HepG2 (cell line): ENCODE results near the gene MREG. TPM values are rescaled to one million over a fixed set of nuclear protein-coding genes. Genes with fewer than 3 reads are reported as not detected.
A peak's percentile ranks its signal among the peaks of the same experiment; 100 is the strongest.

ENCODE experiments used
- FOXC1 ChIP-seq: sonication (generic); formaldehyde crosslinking; IDR thresholded peaks from 2 replicates; pipeline ENCODE4 v1.8.0; 2022; ENCODE audit warnings: mild to moderate bottlenecking, missing genetic modification reagents, borderline replicate concordance
- HDAC1 ChIP-seq: sonication (generic); formaldehyde crosslinking; IDR thresholded peaks from 2 replicates; pipeline ENCODE4 v1.5.1; 2020; ENCODE audit warnings: mild to moderate bottlenecking, missing genetic modification reagents
- KDM1A ChIP-seq: IDR thresholded peaks from 2 replicates; pipeline ENCODE4 v1.6.1; 2016; ENCODE audit warnings: missing compliant biosample characterization
- KLF16 ChIP-seq, 2 experiments: sonication (generic) in 1 of 2; formaldehyde crosslinking in 1 of 2; IDR thresholded peaks; 2 replicates each; pipeline versions ENCODE4 v1.6.1 to v1.8.0; 2016 to 2023; ENCODE audit warnings: missing genetic modification reagents in 2 of 2, missing compliant biosample characterization in 1 of 2
- MAF1 ChIP-seq: sonication (generic); formaldehyde crosslinking; IDR thresholded peaks from 2 replicates; pipeline ENCODE4 v1.5.0; 2020; ENCODE audit warnings: missing genetic modification reagents, borderline replicate concordance
- NCOA2 ChIP-seq: sonication (generic); formaldehyde crosslinking; IDR thresholded peaks from 2 replicates; pipeline ENCODE4 v1.8.0; 2022; ENCODE audit warnings: inconsistent platforms
- NFYC ChIP-seq: IDR thresholded peaks from 2 replicates; pipeline ENCODE4 v1.6.1; 2016; ENCODE audit warnings: missing genetic modification reagents, missing compliant biosample characterization
- TBL1XR1 ChIP-seq: fragments of 150-350 bp; IDR thresholded peaks from 2 replicates; pipeline ENCODE4 v1.6.1; 2014; ENCODE audit warnings: borderline replicate concordance, low read length; ENCODE audit not compliant: partially characterized antibody
- TOE1 ChIP-seq: sonication (generic); formaldehyde crosslinking; IDR thresholded peaks from 2 replicates; pipeline ENCODE4 v1.4.0; 2020; ENCODE audit warnings: mild to moderate bottlenecking, missing genetic modification reagents
- ZBTB3 ChIP-seq: sonication (generic); formaldehyde crosslinking; IDR thresholded peaks from 2 replicates; pipeline ENCODE4 v1.4.0; 2020; ENCODE audit warnings: low read depth, mild to moderate bottlenecking, moderate library complexity, missing genetic modification reagents, borderline replicate concordance
- ZNF672 ChIP-seq: sonication (generic); formaldehyde crosslinking; IDR thresholded peaks from 2 replicates; pipeline ENCODE4 v1.8.1; 2022; ENCODE audit warnings: missing genetic modification reagents
- ZSCAN31 ChIP-seq: sonication (generic); formaldehyde crosslinking; IDR thresholded peaks from 2 replicates; pipeline ENCODE4 v1.5.0; 2020; ENCODE audit warnings: low read depth, mild to moderate bottlenecking, missing genetic modification reagents
- polyA plus RNA-seq, 8 experiments: library from polyadenylated mRNA; depleted of rRNA in 3 of 8; stranded (reverse) in 7 of 8; unstranded in 1 of 8; fragments of >200 nt; fragmentation: Illumina TruSeq in 4 of 8; extraction: Trizol in 4 of 8; gene quantifications; 2 replicates each; pipeline versions ENCODE4 v1.2.1 to v1.2.3, GENCODE V29; 2011 to 2016; ENCODE audit warnings: low read depth in 4 of 8, missing spikeins in 1 of 8, mixed read lengths in 1 of 8; ENCODE audit not compliant: insufficient read depth in 1 of 8
- total RNA-seq, 5 experiments: library from RNA; depleted of rRNA; stranded (reverse); fragments of >200 nt; fragmentation: Illumina TruSeq; extraction: Trizol; gene quantifications; 2 replicates each; pipeline ENCODE4 v1.2.3, GENCODE V29; 2016; ENCODE audit warnings: low read depth in 1 of 5
- TF ChIP-seq, protein P1 (sequence below): sonication (generic); formaldehyde crosslinking; IDR thresholded peaks from 2 replicates; pipeline ENCODE4 v1.8.0; 2022; ENCODE audit warnings: low read depth, missing genetic modification reagents
- TF ChIP-seq, protein P2 (sequence below): sonication (generic); formaldehyde crosslinking; IDR thresholded peaks from 2 replicates; pipeline ENCODE4 v1.4.0; 2020; ENCODE audit warnings: missing genetic modification reagents, borderline replicate concordance
- TF ChIP-seq, protein P3 (sequence below): sonication (generic); formaldehyde crosslinking; conservative IDR thresholded peaks from 2 replicates; pipeline ENCODE4 v1.4.0; 2020; ENCODE audit warnings: missing genetic modification reagents
- TF ChIP-seq, protein P4 (sequence below): sonication (generic); formaldehyde crosslinking; conservative IDR thresholded peaks from 2 replicates; pipeline ENCODE4 v1.4.0; 2020; ENCODE audit warnings: missing genetic modification reagents
- TF ChIP-seq, protein P5 (sequence below): sonication (generic); formaldehyde crosslinking; conservative IDR thresholded peaks from 2 replicates; pipeline ENCODE4 v1.8.0; 2022; ENCODE audit warnings: missing genetic modification reagents

MREG gene
- total and polyA plus RNA-seq, 2 of the 13 experiments (the other 11 are each of a cell fraction or from before 2014, with no cell fraction given), result 7.5 to 23.3 TPM

DNA sequence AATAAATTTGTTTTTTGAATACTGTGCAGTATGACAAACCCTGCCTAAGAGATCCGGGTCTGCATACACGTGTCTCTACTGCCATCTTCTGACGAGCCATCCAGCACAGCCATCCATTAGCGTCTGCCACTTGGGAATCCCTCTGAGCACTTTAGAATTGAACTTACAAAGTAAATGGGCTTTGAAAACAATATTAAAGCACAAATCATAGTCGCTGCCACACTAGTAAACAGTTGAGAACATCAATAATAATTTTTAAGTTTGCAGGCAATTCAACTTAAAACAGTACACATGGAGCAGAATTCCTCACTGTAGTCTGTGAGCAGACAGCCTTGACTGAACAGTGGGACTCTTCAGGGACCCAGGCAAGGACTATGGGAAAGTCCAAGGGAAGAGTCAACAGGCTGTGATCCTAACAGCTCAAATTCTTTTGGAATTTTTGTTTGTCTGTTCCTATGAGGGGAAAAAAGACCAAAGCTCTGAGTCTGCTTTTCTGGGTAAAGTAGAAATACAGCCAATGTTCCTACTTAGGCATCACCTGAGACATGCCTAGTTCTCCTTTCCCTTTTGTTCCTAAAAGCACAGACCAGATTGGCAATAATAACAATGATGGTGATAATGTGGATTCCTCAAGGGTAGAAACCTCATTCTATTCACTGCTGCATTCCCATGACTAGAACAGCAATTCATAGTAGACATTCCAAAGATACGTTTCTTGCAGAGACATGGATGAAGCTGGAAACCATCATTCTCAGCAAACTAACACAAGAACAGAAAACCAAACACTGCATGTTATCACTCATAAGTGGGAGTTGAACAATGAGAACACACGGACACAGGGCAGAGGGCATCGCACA lies 92.9 kb downstream of the MREG start (continued):
- TF ChIP-seq ZBTB3 (CRISPR knock-in tag) (0 out of 2 replicates have a peak, but pooled peaks have one; percentile 67), TBL1XR1 (no peak), KLF16 (CRISPR knock-in tag; IDR thresholded peaks at IDR 0.05) (peak in 1 of 2 experiments; percentile 66; a peak in 1 of 4 replicates), TOE1 (CRISPR knock-in tag) (no peak; the same call in 1 of the 2 replicates), MAF1 (CRISPR knock-in tag) (no peak), KDM1A (CRISPR knock-in tag) (no peak), ZSCAN31 (CRISPR knock-in tag) (peak; percentile 82), HDAC1 (CRISPR knock-in tag) (no peak), FOXC1 (CRISPR knock-in tag) (no peak), ZNF672 (CRISPR knock-in tag) (no peak), NCOA2 (CRISPR knock-in tag) (peak; percentile 40; the same call in 1 of the 2 replicates), NFYC (CRISPR knock-in tag) (no peak)
- TF ChIP-seq, protein P1, sequence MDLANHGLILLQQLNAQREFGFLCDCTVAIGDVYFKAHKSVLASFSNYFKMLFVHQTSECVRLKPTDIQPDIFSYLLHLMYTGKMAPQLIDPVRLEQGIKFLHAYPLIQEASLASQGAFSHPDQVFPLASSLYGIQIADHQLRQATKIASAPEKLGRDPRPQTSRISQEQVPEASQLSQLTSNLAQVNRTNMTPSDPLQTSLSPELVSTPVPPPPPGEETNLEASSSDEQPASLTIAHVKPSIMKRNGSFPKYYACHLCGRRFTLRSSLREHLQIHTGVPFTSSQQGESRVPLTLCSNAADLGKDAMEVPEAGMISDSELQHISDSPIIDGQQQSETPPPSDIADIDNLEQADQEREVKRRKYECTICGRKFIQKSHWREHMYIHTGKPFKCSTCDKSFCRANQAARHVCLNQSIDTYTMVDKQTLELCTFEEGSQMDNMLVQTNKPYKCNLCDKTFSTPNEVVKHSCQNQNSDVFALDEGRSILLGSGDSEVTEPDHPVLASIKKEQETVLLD (CRISPR knock-in tag), result no peak
- TF ChIP-seq, protein P2, sequence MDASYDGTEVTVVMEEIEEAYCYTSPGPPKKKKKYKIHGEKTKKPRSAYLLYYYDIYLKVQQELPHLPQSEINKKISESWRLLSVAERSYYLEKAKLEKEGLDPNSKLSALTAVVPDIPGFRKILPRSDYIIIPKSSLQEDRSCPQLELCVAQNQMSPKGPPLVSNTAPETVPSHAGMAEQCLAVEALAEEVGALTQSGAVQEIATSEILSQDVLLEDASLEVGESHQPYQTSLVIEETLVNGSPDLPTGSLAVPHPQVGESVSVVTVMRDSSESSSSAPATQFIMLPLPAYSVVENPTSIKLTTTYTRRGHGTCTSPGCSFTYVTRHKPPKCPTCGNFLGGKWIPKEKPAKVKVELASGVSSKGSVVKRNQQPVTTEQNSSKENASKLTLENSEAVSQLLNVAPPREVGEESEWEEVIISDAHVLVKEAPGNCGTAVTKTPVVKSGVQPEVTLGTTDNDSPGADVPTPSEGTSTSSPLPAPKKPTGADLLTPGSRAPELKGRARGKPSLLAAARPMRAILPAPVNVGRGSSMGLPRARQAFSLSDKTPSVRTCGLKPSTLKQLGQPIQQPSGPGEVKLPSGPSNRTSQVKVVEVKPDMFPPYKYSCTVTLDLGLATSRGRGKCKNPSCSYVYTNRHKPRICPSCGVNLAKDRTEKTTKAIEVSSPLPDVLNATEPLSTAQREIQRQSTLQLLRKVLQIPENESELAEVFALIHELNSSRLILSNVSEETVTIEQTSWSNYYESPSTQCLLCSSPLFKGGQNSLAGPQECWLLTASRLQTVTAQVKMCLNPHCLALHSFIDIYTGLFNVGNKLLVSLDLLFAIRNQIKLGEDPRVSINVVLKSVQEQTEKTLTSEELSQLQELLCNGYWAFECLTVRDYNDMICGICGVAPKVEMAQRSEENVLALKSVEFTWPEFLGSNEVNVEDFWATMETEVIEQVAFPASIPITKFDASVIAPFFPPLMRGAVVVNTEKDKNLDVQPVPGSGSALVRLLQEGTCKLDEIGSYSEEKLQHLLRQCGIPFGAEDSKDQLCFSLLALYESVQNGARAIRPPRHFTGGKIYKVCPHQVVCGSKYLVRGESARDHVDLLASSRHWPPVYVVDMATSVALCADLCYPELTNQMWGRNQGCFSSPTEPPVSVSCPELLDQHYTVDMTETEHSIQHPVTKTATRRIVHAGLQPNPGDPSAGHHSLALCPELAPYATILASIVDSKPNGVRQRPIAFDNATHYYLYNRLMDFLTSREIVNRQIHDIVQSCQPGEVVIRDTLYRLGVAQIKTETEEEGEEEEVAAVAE (CRISPR knock-in tag), result no peak
- TF ChIP-seq, protein P3, sequence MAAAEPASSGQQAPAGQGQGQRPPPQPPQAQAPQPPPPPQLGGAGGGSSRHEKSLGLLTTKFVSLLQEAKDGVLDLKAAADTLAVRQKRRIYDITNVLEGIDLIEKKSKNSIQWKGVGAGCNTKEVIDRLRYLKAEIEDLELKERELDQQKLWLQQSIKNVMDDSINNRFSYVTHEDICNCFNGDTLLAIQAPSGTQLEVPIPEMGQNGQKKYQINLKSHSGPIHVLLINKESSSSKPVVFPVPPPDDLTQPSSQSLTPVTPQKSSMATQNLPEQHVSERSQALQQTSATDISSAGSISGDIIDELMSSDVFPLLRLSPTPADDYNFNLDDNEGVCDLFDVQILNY, result no peak
- TF ChIP-seq, protein P4, sequence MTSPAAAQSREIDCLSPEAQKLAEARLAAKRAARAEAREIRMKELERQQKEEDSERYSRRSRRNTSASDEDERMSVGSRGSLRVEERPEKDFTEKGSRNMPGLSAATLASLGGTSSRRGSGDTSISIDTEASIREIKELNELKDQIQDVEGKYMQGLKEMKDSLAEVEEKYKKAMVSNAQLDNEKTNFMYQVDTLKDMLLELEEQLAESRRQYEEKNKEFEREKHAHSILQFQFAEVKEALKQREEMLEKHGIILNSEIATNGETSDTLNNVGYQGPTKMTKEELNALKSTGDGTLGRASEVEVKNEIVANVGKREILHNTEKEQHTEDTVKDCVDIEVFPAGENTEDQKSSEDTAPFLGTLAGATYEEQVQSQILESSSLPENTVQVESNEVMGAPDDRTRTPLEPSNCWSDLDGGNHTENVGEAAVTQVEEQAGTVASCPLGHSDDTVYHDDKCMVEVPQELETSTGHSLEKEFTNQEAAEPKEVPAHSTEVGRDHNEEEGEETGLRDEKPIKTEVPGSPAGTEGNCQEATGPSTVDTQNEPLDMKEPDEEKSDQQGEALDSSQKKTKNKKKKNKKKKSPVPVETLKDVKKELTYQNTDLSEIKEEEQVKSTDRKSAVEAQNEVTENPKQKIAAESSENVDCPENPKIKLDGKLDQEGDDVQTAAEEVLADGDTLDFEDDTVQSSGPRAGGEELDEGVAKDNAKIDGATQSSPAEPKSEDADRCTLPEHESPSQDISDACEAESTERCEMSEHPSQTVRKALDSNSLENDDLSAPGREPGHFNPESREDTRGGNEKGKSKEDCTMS, result no peak
- TF ChIP-seq, protein P5, sequence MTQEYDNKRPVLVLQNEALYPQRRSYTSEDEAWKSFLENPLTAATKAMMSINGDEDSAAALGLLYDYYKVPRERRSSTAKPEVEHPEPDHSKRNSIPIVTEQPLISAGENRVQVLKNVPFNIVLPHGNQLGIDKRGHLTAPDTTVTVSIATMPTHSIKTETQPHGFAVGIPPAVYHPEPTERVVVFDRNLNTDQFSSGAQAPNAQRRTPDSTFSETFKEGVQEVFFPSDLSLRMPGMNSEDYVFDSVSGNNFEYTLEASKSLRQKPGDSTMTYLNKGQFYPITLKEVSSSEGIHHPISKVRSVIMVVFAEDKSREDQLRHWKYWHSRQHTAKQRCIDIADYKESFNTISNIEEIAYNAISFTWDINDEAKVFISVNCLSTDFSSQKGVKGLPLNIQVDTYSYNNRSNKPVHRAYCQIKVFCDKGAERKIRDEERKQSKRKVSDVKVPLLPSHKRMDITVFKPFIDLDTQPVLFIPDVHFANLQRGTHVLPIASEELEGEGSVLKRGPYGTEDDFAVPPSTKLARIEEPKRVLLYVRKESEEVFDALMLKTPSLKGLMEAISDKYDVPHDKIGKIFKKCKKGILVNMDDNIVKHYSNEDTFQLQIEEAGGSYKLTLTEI (CRISPR knock-in tag), result no peak
